Hematopoietic multipotent progenitor cell treated with erythropoietin and hydrocortisone succinate and interleukin-3 and kit ligand, for 4 days (in vitro differentiated cells): ENCODE results near the gene CMC4.
A peak's percentile ranks its signal among the peaks of the same experiment; 100 is the strongest.

Source experiments
- DNase-seq: peaks from one replicate; pipeline ENCODE4 v3.0.0-alpha.2; 2015

Gene CMC4

GRCh38 chrX:155070975-155071693 is at the start of gene CMC4, which contains the start of the genes BRCC3 and MTCP1:
TSS of gene CMC4 (minus strand) at chrX:155071136. CDS start at chrX:155064023, 7,113 bp downstream.
TSS of gene BRCC3 (plus strand) at chrX:155071508. CDS start at chrX:155071528, 20 bp downstream.
TSS of gene MTCP1 (minus strand) at chrX:155071136. CDS start at chrX:155066010, 5,126 bp downstream.
- peak; percentile 93 for DNase-seq

- DNase-seq = no peak
These were observed 44.4 kb upstream of the CMC4 start for GRCh38 chrX:155115174-155115819.

GRCh38 chrX:155113097-155113496 is 42.2 kb upstream of the CMC4 start:
- no peak for DNase-seq

- DNase-seq = no peak
These were observed 41.2 kb upstream of the CMC4 start for GRCh38 chrX:155112171-155112570.

- no peak for DNase-seq
These were observed 37.5 kb upstream of the CMC4 start for GRCh38 chrX:155108427-155108826.

GRCh38 chrX:155105919-155106318 is 35.0 kb upstream of the CMC4 start:
- no peak for DNase-seq

GRCh38 chrX:155094468-155095061 is 23.6 kb upstream of the CMC4 start:
- peak; percentile 68 for DNase-seq

- DNase-seq = peak; percentile 56
These were observed 16.2 kb upstream of the CMC4 start for GRCh38 chrX:155086961-155087735.

- DNase-seq = peak; percentile 57
These were observed 15.4 kb upstream of the CMC4 start for GRCh38 chrX:155086202-155086840.

- DNase-seq = peak; percentile 43
These were observed 851 bp upstream of the CMC4 start for GRCh38 chrX:155071694-155072280.

GRCh38 chrX:155070663-155070974 is 317 bp downstream of the CMC4 start:
- no peak for DNase-seq

GRCh38 chrX:155070038-155070437 is 898 bp downstream of the CMC4 start:
- DNase-seq = no peak

GRCh38 chrX:155069414-155069813 is 1.5 kb downstream of the CMC4 start:
- DNase-seq = no peak

GRCh38 chrX:155068165-155068564 is 2.8 kb downstream of the CMC4 start:
- no peak for DNase-seq

- no peak for DNase-seq
These were observed 5.8 kb downstream of the CMC4 start for GRCh38 chrX:155065035-155065734.

- no peak for DNase-seq
These were observed 9.2 kb downstream of the CMC4 start for GRCh38 chrX:155061760-155062159.

- peak; percentile 72 for DNase-seq
These were observed 13.8 kb downstream of the CMC4 start for GRCh38 chrX:155056877-155057792.

GRCh38 chrX:155056471-155056870 is 14.5 kb downstream of the CMC4 start:
- no peak for DNase-seq

GRCh38 chrX:155055494-155055893 is 15.4 kb downstream of the CMC4 start:
- DNase-seq = no peak

GRCh38 chrX:155054255-155054654 is 16.7 kb downstream of the CMC4 start:
- DNase-seq = no peak

- DNase-seq = no peak
These were observed 17.3 kb downstream of the CMC4 start for GRCh38 chrX:155053656-155054055.
